CD4-positive, alpha-beta T cell (primary cell): ENCODE measurements around the gene SLIT1. TPM values are rescaled to one million over a fixed set of nuclear protein-coding genes. Genes with fewer than 3 reads are reported as not detected.

Experiments
- ATAC-seq: fragments of 200-7000 bp; cut with Tn5 transposase; one replicate; pipeline ENCODE4 v1.10.0; 2022; ENCODE audit warnings: mild to moderate bottlenecking; ENCODE audit not compliant: poor library complexity
- CTCF ChIA-PET: fragments of 350-600 bp; sonication (Branson Sonifier 250); formaldehyde crosslinking; loops from one replicate; lab custom pipeline; 2021; ENCODE audit warnings: antibody characterized with exemption, inconsistent platforms; lab: Charles Lee
- POLR2A ChIA-PET: fragments of 350-600 bp; sonication (Branson Sonifier 250); formaldehyde crosslinking; loops from one replicate; lab custom pipeline; 2021; ENCODE audit warnings: antibody characterized with exemption, inconsistent platforms; lab: Charles Lee
- DNase-seq, 14 experiments: peaks; one replicate each; pipeline ENCODE4 v3.0.0-alpha.2; 2013 to 2020; ENCODE audit warnings: mixed read lengths in 2 of 14
- H3K27ac ChIP-seq, 2 donors: one replicate each; pipeline versions ENCODE4 v1.5.1 to v1.7.0; 2013; ENCODE audit warnings: low read length in 2 of 2, low read depth in 1 of 2, mild to moderate bottlenecking in 1 of 2
- H3K27me3 ChIP-seq, 2 experiments: 1 replicate in 1 of 2; 2 replicates in 1 of 2; pipeline versions ENCODE4 v1.6.1 to v1.7.0; 2013; ENCODE audit warnings: low read length in 2 of 2, control low read depth in 1 of 2, mild to moderate bottlenecking in 1 of 2, moderate library complexity in 1 of 2; ENCODE audit not compliant: insufficient read depth in 2 of 2, control insufficient read depth in 1 of 2
- H3K36me3 ChIP-seq: one replicate; pipeline ENCODE4 v1.6.1; 2013; ENCODE audit warnings: low read length, control low read depth; ENCODE audit not compliant: insufficient read depth
- H3K4me1 ChIP-seq: one replicate; pipeline ENCODE4 v1.6.1; 2013; ENCODE audit warnings: low read length, control low read depth; ENCODE audit not compliant: insufficient read depth
- H3K4me3 ChIP-seq: one replicate; pipeline ENCODE4 v1.5.1; 2013; ENCODE audit warnings: mild to moderate bottlenecking, low read length, moderate library complexity
- H3K9me3 ChIP-seq, 2 experiments: 1 replicate in 1 of 2; 2 replicates in 1 of 2; pipeline versions ENCODE4 v1.6.1 to v1.7.0; 2013; ENCODE audit warnings: low read length in 2 of 2, mild to moderate bottlenecking in 2 of 2, control low read depth in 1 of 2, moderate library complexity in 1 of 2; ENCODE audit not compliant: control insufficient read depth in 1 of 2, insufficient read depth in 1 of 2
- H3K27ac Mint-ChIP-seq: one replicate; pipeline ENCODE4 v1.8.0; 2020; ENCODE audit warnings: mixed read lengths
- H3K27me3 Mint-ChIP-seq: one replicate; pipeline ENCODE4 v1.8.0; 2021; ENCODE audit warnings: mixed read lengths
- H3K36me3 Mint-ChIP-seq: one replicate; pipeline ENCODE4 v1.8.0; 2021; ENCODE audit warnings: low read depth, mixed read lengths
- H3K4me1 Mint-ChIP-seq: one replicate; pipeline ENCODE4 v1.8.0; 2021; ENCODE audit warnings: low read depth, mixed read lengths
- H3K4me3 Mint-ChIP-seq: one replicate; pipeline ENCODE4 v1.8.0; 2020; ENCODE audit warnings: mild to moderate bottlenecking, mixed read lengths
- H3K9me3 Mint-ChIP-seq: one replicate; pipeline ENCODE4 v1.8.0; 2020; ENCODE audit warnings: mixed read lengths
- CTCF ChIP-seq: fragments of 200-600 bp; IDR thresholded peaks from one replicate; pipeline ENCODE4 v1.8.0; 2022; ENCODE audit warnings: antibody characterized with exemption, mild to moderate bottlenecking
- intact Hi-C, 2 experiments: fragments of 100-400 bp; cut with DNase I in 1 of 2; cut with micrococcal nuclease in 1 of 2; formaldehyde crosslinking; loops; one replicate each; pipeline versions ENCODE4 v1.15.1 to v1.9.0; 2023 to 2025; cut with DNase I, micrococcal nuclease
- total RNA-seq, 174 experiments: library from RNA in 2 of 174; stranded (reverse) in 2 of 174; gene quantifications; one replicate each; pipeline ENCODE4 v1.2.3 and lab custom pipeline; 2021 to 2026

Gene SLIT1
- total RNA-seq, 2 experiments from 2014 or later: 0.30 to 0.39 TPM

GRCh38 chr10:97204826-97205679 lies 19.3 kb upstream of the SLIT1 start:
- H3K27ac Mint-ChIP-seq: no peak overlapping the region
- CTCF ChIA-PET: interaction anchor here (1.5 kb wide), 1 partner anchor 132 kb away, joined by 4 read pairs; no protein-coding TSS in a partner anchor
- Histone ChIP-seq H3K4me1 (no peaks in the 10 kb centered on the region), H3K36me3 (no peaks in the 10 kb centered on the region), H3K27ac (no peak overlapping the region), H3K27me3 (no peaks in the 10 kb centered on the region), H3K4me3 (no peak overlapping the region), H3K9me3 (no peaks in the 10 kb centered on the region)
- H3K36me3 Mint-ChIP-seq: no peaks in the 10 kb centered on the region
- no peaks in the 10 kb centered on the region for H3K4me1 Mint-ChIP-seq
- POLR2A ChIA-PET: no interaction called here
- H3K4me3 Mint-ChIP-seq: no peak overlapping the region
- no peaks in the 10 kb centered on the region for H3K27me3 Mint-ChIP-seq
- DNase-seq (no peak), ATAC-seq (no peak)
- no peaks in the 10 kb centered on the region for H3K9me3 Mint-ChIP-seq
- intact Hi-C loops: loop anchor here in 1 of 2 experiments (5.0 kb wide), 1 partner anchor 828 kb away; no protein-coding TSS in a partner anchor
- no peak for TF ChIP-seq CTCF

- Histone ChIP-seq H3K27ac (no peak overlapping the region), H3K36me3 (no peaks in the 10 kb centered on the region), H3K9me3 (no peaks in the 10 kb centered on the region), H3K4me3 (no peak overlapping the region), H3K4me1 (no peaks in the 10 kb centered on the region), H3K27me3 (peaks cover 0 to 4% of the 10 kb centered on the region in 2 experiments)
- Mint-ChIP-seq H3K4me1 (no peaks in the 10 kb centered on the region), H3K27me3 (no peaks in the 10 kb centered on the region), H3K4me3 (no peak overlapping the region), H3K9me3 (no peaks in the 10 kb centered on the region), H3K27ac (no peak overlapping the region), H3K36me3 (no peaks in the 10 kb centered on the region)
- no peak for TF ChIP-seq CTCF
- DNase-seq (no peak), ATAC-seq (no peak)
- ChIA-PET CTCF (no interaction called here), POLR2A (no interaction called here)
- intact Hi-C loops: no loop called here
These were observed 17.5 kb upstream of the SLIT1 start for GRCh38 chr10:97203220-97203619.

GRCh38 chr10:97200616-97201015 lies 14.9 kb upstream of the SLIT1 start:
- no peak overlapping the region for H3K4me3 Mint-ChIP-seq
- H3K36me3 ChIP-seq: no peaks in the 10 kb centered on the region
- ATAC-seq: no peak
- CTCF ChIA-PET: interaction anchor here (0.5 kb wide), 1 partner anchor 19 kb away, joined by 4 read pairs; no protein-coding TSS in a partner anchor
- H3K4me1 ChIP-seq: peaks cover 9% of the 10 kb centered on the region
- no peak for TF ChIP-seq CTCF
- intact Hi-C loops: no loop called here
- H3K27ac Mint-ChIP-seq: no peak overlapping the region
- no peak overlapping the region for H3K4me3 ChIP-seq
- no peak overlapping the region for H3K27ac ChIP-seq
- no peak for DNase-seq
- H3K4me1 Mint-ChIP-seq: peaks cover 3% of the 10 kb centered on the region
- H3K27me3 ChIP-seq: peaks cover 2 to 4% of the 10 kb centered on the region in 2 experiments
- H3K36me3 Mint-ChIP-seq: no peaks in the 10 kb centered on the region
- no peaks in the 10 kb centered on the region for H3K27me3 Mint-ChIP-seq
- POLR2A ChIA-PET: no interaction called here
- H3K9me3 ChIP-seq: no peaks in the 10 kb centered on the region
- no peaks in the 10 kb centered on the region for H3K9me3 Mint-ChIP-seq
